NCI-H2029 (cell line): ENCODE results near the gene WWOX.

Source experiments
- DNase-seq: peaks from one replicate; lab custom pipeline; 2025; lab: John Stamatoyannopoulos, UW

WWOX gene

GRCh38 chr16:78535098-78535497 is 435.6 kb downstream of the WWOX start:
- no peak for DNase-seq

- DNase-seq = no peak
Measured at GRCh38 chr16:78537511-78537910, 438.1 kb downstream of the WWOX start.

- no peak for DNase-seq
Measured at GRCh38 chr16:78538292-78538691, 438.8 kb downstream of the WWOX start.

- no peak for DNase-seq
Measured at GRCh38 chr16:78538919-78539318, 439.5 kb downstream of the WWOX start.

- DNase-seq = no peak
Measured at GRCh38 chr16:78542419-78542818, 443.0 kb downstream of the WWOX start.

- no peak for DNase-seq
Measured at GRCh38 chr16:78543023-78543422, 443.6 kb downstream of the WWOX start.

GRCh38 chr16:78549366-78549765 is 449.9 kb downstream of the WWOX start:
- no peak for DNase-seq

- peak; percentile 90 for DNase-seq
Measured at GRCh38 chr16:78551487-78552085, 452.1 kb downstream of the WWOX start.

GRCh38 chr16:78552106-78552675 is 452.7 kb downstream of the WWOX start:
- DNase-seq = no peak

- no peak for DNase-seq
Measured at GRCh38 chr16:78552716-78553115, 453.3 kb downstream of the WWOX start.

GRCh38 chr16:78553268-78554039 is 454.0 kb downstream of the WWOX start:
- no peak for DNase-seq

- DNase-seq = no peak
Measured at GRCh38 chr16:78556421-78556820, 457.0 kb downstream of the WWOX start.

- no peak for DNase-seq
Measured at GRCh38 chr16:78560997-78561396, 461.5 kb downstream of the WWOX start.

- DNase-seq = no peak
Measured at GRCh38 chr16:78562111-78562510, 462.7 kb downstream of the WWOX start.

- DNase-seq = no peak
Measured at GRCh38 chr16:78562650-78563049, 463.2 kb downstream of the WWOX start.

- DNase-seq = no peak
Measured at GRCh38 chr16:78563905-78564304, 464.5 kb downstream of the WWOX start.

GRCh38 chr16:78566397-78567073 is 467.1 kb downstream of the WWOX start:
- DNase-seq = no peak

- no peak for DNase-seq
Measured at GRCh38 chr16:78570399-78571141, 471.1 kb downstream of the WWOX start.

- DNase-seq = no peak
Measured at GRCh38 chr16:78571434-78571833, 472.0 kb downstream of the WWOX start.

GRCh38 chr16:78571898-78572358 is 472.5 kb downstream of the WWOX start:
- no peak for DNase-seq

GRCh38 chr16:78574571-78574970 is 475.1 kb downstream of the WWOX start:
- no peak for DNase-seq

- DNase-seq = no peak
Measured at GRCh38 chr16:78576941-78577340, 477.5 kb downstream of the WWOX start.
